Natural killer cell treated with Interleukin-12 subunit alpha and Interleukin-12 subunit beta and Interleukin-15 and Interleukin-18, amount 100 ng/mL, for 72 hours (primary cell): ENCODE results near the gene ME1. TPM values are rescaled to one million over a fixed set of nuclear protein-coding genes. Genes with fewer than 3 reads are reported as not detected.
"Not testable (repeated sequence)": the region's sequence is repeated elsewhere in the genome, so short reads cannot be mapped to it uniquely, and the experiment has no call there.

Experiments used
- ATAC-seq, 2 donors: fragments of 150-1000 bp; cut with Tn5 transposase in 1 of 2; sonication (Bioruptor Pico), chemical (Tn5 transposase) in 1 of 2; 2 replicates each; pipeline ENCODE4 v1.10.0; 2021
- DNase-seq: peaks from one replicate; pipeline ENCODE4 v3.0.0; 2022; ENCODE audit warnings: low spot score
- H3K27ac Mint-ChIP-seq, 2 donors: 1 replicate in 1 of 2; 2 replicates in 1 of 2; pipeline ENCODE4 v1.8.0; 2022; ENCODE audit warnings: mixed read lengths in 2 of 2, mild to moderate bottlenecking in 1 of 2, moderate library complexity in 1 of 2
- H3K27me3 Mint-ChIP-seq, 2 donors: 1 replicate in 1 of 2; 2 replicates in 1 of 2; pipeline ENCODE4 v1.8.0; 2022; ENCODE audit warnings: mixed read lengths in 2 of 2
- H3K36me3 Mint-ChIP-seq: one replicate; pipeline ENCODE4 v1.8.0; 2022; ENCODE audit warnings: mixed read lengths
- H3K4me1 Mint-ChIP-seq, 2 donors: 1 replicate in 1 of 2; 2 replicates in 1 of 2; pipeline ENCODE4 v1.8.0; 2022; ENCODE audit warnings: low read depth in 2 of 2, mixed read lengths in 2 of 2, mild to moderate bottlenecking in 1 of 2
- H3K4me3 Mint-ChIP-seq: one replicate; pipeline ENCODE4 v1.8.0; 2022; ENCODE audit warnings: mixed read lengths
- H3K9me3 Mint-ChIP-seq: 2 replicates; pipeline ENCODE4 v1.8.0; 2022; ENCODE audit warnings: mixed read lengths
- total RNA-seq, 2 donors: library from RNA; stranded (reverse); gene quantifications; one replicate each; pipeline ENCODE4 v1.2.3, GENCODE V29; 2022

The ME1 gene
- total RNA-seq, 2 donors from 2014 or later = 1.3 to 1.7 TPM

DNA sequence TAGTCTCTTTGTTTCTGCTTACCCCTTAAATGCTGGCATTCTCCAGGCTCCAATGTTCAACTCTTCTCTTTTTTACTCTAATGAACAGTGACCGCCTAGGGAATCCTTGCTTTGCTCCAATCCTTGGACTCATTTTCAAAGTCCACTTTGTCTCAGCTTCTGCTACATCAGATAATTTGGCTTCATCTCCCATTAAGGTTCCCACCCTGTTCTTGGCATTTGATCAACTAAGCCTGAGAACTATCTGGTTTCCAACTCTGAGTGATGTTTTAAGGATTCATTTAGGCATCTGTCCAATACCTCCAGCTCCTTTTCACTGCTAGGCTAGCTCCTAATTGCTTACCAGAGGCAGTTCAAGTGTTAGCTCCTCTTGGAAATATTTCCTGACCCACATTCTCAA lies 64.9 kb downstream of the ME1 start:
- H3K4me3 Mint-ChIP-seq = no peak overlapping the region
- H3K27ac Mint-ChIP-seq = no peak overlapping the region
- H3K36me3 Mint-ChIP-seq = no peaks in the 10 kb centered on the region
- H3K9me3 Mint-ChIP-seq = no peaks in the 10 kb centered on the region
- H3K4me1 Mint-ChIP-seq = no peaks in the 10 kb centered on the region
- no peaks in the 10 kb centered on the region for H3K27me3 Mint-ChIP-seq
- no peak for DNase-seq
- ATAC-seq = no peak

DNA sequence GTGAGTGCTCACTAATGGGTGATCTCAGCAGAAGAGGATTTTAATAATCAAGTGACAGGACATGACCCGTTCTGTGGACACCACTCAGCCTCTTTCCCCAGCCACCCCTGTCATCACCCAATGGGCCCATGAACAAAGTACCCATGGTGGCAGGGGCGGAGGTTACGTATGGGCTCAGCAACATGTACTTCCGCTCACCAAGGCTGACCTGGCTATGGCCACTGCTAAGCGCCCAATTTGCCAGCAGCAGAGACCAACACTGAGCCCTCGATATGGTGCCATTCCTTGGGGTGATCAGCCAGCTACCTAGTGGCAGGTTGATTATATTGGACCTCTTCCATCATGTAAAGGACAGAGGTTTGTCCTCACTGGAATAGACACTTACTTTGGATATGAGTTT lies 68.5 kb downstream of the ME1 start:
- H3K36me3 Mint-ChIP-seq, H3K9me3 Mint-ChIP-seq, ATAC-seq, H3K4me1 Mint-ChIP-seq, H3K4me3 Mint-ChIP-seq, DNase-seq, H3K27ac Mint-ChIP-seq, H3K27me3 Mint-ChIP-seq: not testable (repeated sequence)

DNA sequence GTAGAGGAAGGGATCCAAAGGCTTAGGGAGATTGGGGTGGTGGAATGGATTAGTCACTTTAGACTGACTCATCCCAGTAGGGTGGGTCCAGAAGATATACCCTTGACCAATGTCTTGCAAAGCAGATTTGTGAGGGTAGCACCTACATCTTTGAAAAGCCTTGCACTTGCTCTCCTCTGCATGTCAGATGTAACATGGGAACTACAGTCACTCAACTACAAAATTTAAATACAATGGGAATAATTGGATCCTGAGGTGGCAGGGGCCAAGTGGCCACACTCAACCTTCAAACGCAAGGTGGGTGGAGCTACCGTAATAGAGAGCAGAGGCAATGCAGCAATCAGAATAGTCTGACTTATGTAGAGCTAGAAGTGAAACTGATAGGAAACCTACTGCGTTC lies 71.2 kb downstream of the ME1 start:
- Mint-ChIP-seq H3K27ac (no peak overlapping the region), H3K36me3 (no peaks in the 10 kb centered on the region), H3K27me3 (no peaks in the 10 kb centered on the region), H3K4me3 (no peak overlapping the region), H3K4me1 (no peaks in the 10 kb centered on the region), H3K9me3 (peaks cover 7% of the 10 kb centered on the region)
- ATAC-seq = no peak
- DNase-seq = no peak

DNA sequence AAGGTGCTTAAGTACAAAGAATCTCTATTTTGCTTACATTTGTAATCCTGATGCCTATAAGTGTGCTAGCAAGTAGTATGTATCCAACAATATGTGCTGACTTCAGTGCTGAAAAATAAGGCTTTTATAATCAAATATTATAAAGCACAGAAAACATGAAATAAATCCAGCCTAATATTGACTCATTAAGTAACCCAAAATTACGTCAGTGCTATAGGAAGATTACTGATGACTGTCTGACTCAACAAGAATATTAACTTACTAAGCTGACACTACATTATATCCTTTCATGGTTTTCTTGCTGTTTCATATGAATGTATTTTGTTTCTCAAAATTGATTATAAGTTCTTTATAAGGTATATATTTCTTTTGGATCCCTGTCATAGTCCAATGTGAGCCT lies 76.1 kb downstream of the ME1 start:
- H3K36me3 Mint-ChIP-seq = no peaks in the 10 kb centered on the region
- H3K9me3 Mint-ChIP-seq = peaks cover 6% of the 10 kb centered on the region
- no peak overlapping the region for H3K4me3 Mint-ChIP-seq
- H3K27me3 Mint-ChIP-seq = no peaks in the 10 kb centered on the region
- ATAC-seq = no peak
- H3K4me1 Mint-ChIP-seq = peaks cover 0 to 5% of the 10 kb centered on the region in 2 donors
- DNase-seq = no peak
- no peak overlapping the region for H3K27ac Mint-ChIP-seq

DNA sequence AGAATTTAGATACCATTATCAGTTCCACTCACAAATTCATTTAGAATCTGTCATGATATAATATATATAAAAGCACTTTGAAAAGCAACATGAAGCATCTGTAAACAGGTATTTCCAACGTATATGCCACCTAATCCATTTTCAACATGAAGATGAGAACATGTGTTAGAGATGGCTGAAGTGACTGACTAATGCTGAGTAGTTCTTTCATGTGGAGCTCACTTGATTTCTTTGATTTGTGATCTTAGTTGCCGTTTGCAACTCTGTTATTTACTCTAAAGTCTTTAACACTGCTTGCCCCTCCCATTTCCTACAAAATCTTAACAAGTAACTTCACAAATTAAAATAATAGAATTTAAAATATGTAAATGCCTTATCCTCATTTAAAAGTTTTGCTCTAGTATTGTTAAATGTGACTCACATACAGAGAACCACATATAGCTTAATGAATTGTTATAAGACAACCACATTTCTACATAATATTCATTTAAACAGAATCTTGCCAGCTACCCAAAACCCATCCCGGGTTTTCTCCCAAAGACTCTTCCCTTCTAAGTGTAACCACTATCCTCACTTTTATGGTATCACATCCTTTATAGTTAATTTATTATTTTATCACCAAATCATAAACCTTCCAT lies 78.3 kb downstream of the ME1 start:
- no peaks in the 10 kb centered on the region for H3K36me3 Mint-ChIP-seq
- no peak overlapping the region for H3K4me3 Mint-ChIP-seq
- DNase-seq (no peak), ATAC-seq (no peak)
- H3K9me3 Mint-ChIP-seq = no peaks in the 10 kb centered on the region
- no peaks in the 10 kb centered on the region for H3K27me3 Mint-ChIP-seq
- no peak overlapping the region for H3K27ac Mint-ChIP-seq
- peaks cover 0 to 5% of the 10 kb centered on the region in 2 donors for H3K4me1 Mint-ChIP-seq

DNA sequence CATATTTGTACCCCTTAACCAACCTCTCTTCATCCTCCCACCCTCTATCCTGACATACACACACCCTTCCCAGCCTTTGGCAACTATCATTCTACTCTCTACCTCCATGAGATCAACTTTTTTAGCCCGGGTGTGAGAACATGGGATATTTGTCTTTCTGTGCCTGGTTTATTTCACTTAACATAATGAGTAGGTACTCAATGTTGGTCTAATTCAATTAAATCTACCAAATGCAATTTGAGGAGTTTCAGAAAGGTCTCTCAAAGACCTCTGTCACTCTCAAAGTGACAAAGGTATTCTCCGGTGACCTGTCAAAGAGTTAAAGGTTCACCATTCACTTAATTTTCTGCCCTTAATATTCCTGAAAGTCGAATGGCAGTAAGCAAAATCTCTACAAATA lies 87.7 kb downstream of the ME1 start:
- Mint-ChIP-seq H3K36me3 (no peaks in the 10 kb centered on the region), H3K27me3 (no peaks in the 10 kb centered on the region), H3K4me1 (no peaks in the 10 kb centered on the region), H3K27ac (no peak overlapping the region), H3K4me3 (no peak overlapping the region), H3K9me3 (no peaks in the 10 kb centered on the region)
- ATAC-seq (no peak), DNase-seq (no peak)

DNA sequence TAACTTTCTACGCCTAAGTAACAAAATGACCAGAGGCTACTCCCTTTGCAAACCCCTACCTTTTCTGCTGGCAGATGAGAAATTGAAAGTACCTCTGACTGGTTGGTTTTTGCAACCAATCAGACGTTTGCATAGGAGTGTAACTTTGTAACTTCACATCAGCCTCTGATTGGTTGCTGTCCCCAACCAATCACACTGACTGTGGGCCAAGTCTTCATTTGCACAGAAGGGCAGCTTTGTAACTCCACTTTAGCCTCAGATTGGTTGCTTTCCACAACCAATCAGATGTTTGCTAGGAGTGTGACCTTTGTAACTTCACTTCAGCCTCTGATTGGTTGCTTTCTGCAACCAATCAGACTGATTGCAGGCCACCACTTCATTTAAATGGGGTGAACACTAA lies 89.1 kb downstream of the ME1 start:
- Mint-ChIP-seq H3K4me3 (no peak overlapping the region), H3K27me3 (no peaks in the 10 kb centered on the region), H3K9me3 (no peaks in the 10 kb centered on the region), H3K27ac (no peak overlapping the region), H3K4me1 (no peaks in the 10 kb centered on the region), H3K36me3 (no peaks in the 10 kb centered on the region)
- DNase-seq (no peak), ATAC-seq (no peak)

DNA sequence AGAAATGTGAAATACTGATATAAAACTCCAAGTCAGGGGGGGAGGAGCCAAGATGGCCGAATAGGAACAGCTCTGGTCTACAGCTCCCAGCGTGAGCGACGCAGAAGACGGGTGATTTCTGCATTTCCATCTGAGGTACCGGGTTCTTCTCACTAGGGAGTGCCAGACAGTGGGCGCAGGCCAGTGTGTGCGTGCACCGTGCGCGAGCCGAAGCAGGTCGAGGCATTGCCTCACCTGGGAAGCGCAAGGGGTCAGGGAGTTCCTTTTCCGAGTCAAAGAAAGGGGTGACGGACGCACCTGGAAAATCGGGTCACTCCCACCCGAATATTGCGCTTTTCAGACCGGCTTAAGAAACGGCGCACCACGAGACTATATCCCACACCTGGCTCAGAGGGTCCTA lies 96.9 kb downstream of the ME1 start:
- not testable (repeated sequence) for H3K4me1 Mint-ChIP-seq, H3K27ac Mint-ChIP-seq

DNA sequence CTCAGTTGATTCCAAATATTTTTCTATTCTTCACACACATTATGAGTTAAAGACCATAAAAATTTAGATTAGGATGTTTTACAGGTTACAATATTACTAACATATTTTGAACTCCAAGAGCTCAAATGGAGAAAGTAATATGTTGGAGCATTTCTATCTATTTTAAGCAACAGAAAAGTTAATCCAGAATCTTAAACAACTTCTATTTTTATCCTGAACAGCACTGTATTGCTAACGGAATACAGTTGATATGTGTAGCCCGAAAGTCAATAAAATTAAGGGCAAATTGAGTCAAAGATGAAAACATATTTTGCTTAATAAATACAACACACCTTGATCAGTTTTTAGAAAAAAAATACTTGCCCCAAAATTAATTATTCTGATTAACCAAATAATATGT lies 97.4 kb downstream of the ME1 start:
- Mint-ChIP-seq H3K9me3 (no peaks in the 10 kb centered on the region), H3K27me3 (no peaks in the 10 kb centered on the region), H3K27ac (no peak overlapping the region), H3K36me3 (no peaks in the 10 kb centered on the region), H3K4me1 (no peaks in the 10 kb centered on the region), H3K4me3 (no peak overlapping the region)
- DNase-seq (no peak), ATAC-seq (no peak)

More for the DNA sequence above, 96.9 kb downstream of the ME1 start:
- H3K27me3 Mint-ChIP-seq, H3K36me3 Mint-ChIP-seq, ATAC-seq, H3K9me3 Mint-ChIP-seq, H3K4me3 Mint-ChIP-seq, DNase-seq: not testable (repeated sequence)

DNA sequence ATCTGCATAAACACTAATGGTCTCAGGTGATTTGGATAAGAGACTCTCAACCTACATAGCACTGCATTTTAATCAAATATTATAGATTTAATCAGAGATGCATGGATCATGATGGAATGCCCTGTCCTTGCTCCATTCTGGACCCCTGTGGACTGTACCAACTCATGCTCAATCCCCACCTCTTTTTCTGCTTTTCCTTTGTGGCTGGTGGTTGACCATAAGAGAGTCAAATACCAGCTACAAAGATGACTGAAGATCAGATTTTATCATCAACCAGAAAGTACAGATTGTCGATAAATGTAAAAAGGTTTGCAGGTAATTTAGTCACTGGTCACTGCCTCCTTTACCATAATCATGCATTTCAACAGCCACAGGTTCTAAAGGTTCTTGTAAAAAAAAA lies 116.2 kb downstream of the ME1 start:
- Mint-ChIP-seq H3K36me3 (peaks cover 5% of the 10 kb centered on the region), H3K4me1 (peaks cover 20 to 27% of the 10 kb centered on the region in 2 donors), H3K4me3 (no peak overlapping the region), H3K27ac (no peak overlapping the region), H3K9me3 (no peaks in the 10 kb centered on the region), H3K27me3 (peaks cover 0 to 12% of the 10 kb centered on the region in 2 donors)
- ATAC-seq (peak; percentile 48 to 68), DNase-seq (no peak)

DNA sequence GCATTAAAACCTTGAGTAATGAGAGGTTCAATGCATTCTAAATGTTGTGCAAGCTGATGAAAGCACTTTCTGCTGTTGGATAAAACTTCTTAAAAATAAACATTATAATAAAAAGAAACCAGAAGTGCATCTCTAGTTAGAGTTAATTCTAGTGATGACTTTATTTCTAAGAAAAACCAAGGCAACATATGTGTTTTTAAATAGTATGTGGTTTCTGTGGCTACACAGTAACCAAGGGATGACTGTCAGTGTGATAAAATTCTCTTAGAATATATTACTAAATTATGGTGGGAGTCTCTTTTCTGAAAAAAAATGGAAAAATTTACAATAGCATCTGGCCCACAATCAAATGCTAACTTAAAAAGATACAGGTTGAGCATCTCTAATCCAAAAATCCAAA lies 117.0 kb downstream of the ME1 start:
- Mint-ChIP-seq H3K9me3 (no peaks in the 10 kb centered on the region), H3K27ac (no peak overlapping the region), H3K4me1 (peaks cover 28 to 35% of the 10 kb centered on the region in 2 donors), H3K27me3 (peaks cover 0 to 12% of the 10 kb centered on the region in 2 donors), H3K4me3 (no peak overlapping the region), H3K36me3 (peaks cover 5% of the 10 kb centered on the region)
- no peak for DNase-seq
- peak; percentile 67 to 85 for ATAC-seq

DNA sequence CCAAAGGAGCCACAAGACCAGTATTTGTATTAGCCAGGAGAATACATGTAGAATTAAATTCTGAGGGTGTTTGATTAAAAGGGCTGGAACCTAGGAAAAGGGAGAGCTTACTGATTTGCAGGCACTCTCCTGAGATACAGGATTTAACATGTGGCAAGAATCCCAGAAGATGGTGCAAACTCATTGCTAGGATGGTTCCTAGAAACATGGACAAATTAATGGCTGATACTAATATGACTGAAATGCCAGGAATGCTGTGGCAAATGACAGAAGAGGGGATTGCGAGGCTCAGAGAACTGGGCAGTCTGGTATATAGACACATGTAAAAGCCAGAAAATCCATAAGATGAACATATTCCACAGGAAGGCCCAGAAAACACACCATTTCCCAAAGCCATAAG lies 119.6 kb downstream of the ME1 start:
- no peak for ATAC-seq
- H3K27ac Mint-ChIP-seq = peak overlapping the region in 1 of 2 donors; percentile 49
- no peak for DNase-seq
- peaks cover 0 to 12% of the 10 kb centered on the region in 2 donors for H3K27me3 Mint-ChIP-seq
- peaks cover 32 to 41% of the 10 kb centered on the region in 2 donors for H3K4me1 Mint-ChIP-seq
- no peaks in the 10 kb centered on the region for H3K9me3 Mint-ChIP-seq
- H3K36me3 Mint-ChIP-seq = peaks cover 5% of the 10 kb centered on the region
- H3K4me3 Mint-ChIP-seq = no peak overlapping the region

DNA sequence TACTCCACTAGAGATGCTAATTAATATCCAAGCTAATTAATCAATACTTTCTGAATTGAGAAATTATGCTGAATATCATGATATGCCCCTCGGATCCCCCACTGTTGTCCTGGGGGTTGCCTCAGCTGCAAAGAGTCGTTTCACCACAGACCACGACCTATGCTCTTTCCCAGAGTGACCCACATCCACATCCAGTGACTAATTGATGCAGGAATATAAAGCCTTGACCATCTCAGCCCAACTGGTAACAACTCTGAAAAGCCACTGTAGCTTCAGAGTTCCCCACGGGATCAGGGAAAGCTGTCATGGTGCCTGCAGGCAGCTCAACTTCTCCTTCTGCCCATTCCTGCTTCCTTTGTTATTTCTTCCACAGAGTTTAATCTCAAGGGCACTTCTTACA lies 120.8 kb downstream of the ME1 start:
- Mint-ChIP-seq H3K27me3 (peaks cover 0 to 12% of the 10 kb centered on the region in 2 donors), H3K9me3 (no peaks in the 10 kb centered on the region), H3K27ac (no peak overlapping the region), H3K4me3 (no peak overlapping the region), H3K36me3 (peaks cover 5% of the 10 kb centered on the region), H3K4me1 (peaks cover 28 to 41% of the 10 kb centered on the region in 2 donors)
- no peak for DNase-seq
- ATAC-seq = no peak

DNA sequence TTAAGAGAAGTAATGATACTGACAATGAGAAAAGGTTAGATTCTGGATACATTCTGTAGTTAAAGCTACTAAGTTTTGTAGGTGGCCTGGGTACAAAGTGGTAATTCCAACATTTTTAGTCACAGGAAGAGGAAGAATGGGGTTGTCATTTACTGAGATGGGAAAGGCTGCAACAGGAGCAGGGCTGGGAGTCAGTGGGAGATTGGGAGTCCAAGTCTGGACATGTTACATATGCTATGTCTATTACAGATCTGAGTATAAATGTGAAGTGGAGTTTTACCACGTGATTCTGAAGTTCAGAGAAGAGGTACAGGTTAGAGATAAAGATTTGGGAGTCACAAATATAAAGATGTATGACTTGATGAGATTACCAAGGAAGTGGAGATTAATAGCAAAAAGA lies 121.5 kb downstream of the ME1 start:
- peaks cover 5% of the 10 kb centered on the region for H3K36me3 Mint-ChIP-seq
- peaks cover 0 to 12% of the 10 kb centered on the region in 2 donors for H3K27me3 Mint-ChIP-seq
- H3K4me3 Mint-ChIP-seq = peak overlapping the region; percentile 5
- H3K27ac Mint-ChIP-seq = peak overlapping the region in 1 of 2 donors; percentile 49
- no peaks in the 10 kb centered on the region for H3K9me3 Mint-ChIP-seq
- ATAC-seq (no peak), DNase-seq (no peak)
- peaks cover 23 to 38% of the 10 kb centered on the region in 2 donors for H3K4me1 Mint-ChIP-seq

DNA sequence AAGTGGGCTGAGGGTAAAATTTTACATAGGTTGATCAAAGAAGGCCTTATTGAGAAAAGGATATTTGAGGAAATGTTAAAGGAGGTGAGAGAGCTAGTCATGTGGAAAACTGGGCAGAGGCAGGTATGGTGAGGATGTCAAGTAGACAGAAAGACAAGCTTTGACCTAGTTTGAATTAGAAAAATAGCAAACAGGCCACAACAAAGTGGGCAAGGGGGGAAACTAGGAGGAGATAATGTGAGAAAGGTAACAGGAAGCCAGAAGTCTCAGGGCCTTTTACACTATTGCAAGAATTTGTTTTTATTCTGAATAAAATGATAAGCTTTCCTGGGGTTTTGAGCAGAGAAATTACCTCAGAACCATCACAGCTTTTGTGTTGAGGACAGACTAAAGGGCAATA lies 122.0 kb downstream of the ME1 start:
- ATAC-seq = no peak
- Mint-ChIP-seq H3K36me3 (peaks cover 5% of the 10 kb centered on the region), H3K9me3 (no peaks in the 10 kb centered on the region), H3K4me1 (peaks cover 23 to 38% of the 10 kb centered on the region in 2 donors), H3K4me3 (peak overlapping the region; percentile 5), H3K27me3 (peaks cover 0 to 12% of the 10 kb centered on the region in 2 donors), H3K27ac (peak overlapping the region in 1 of 2 donors; percentile 49)
- no peak for DNase-seq
